ENCODE measurements around the gene TFPT.

The TFPT gene

GRCh38 chr19:54094426-54095000 lies 20.9 kb downstream of the TFPT start:
- no peak for DNase-seq (ENCODE audit: insufficient read length, low spot score)
- FAIRE-seq: no peak

DNA sequence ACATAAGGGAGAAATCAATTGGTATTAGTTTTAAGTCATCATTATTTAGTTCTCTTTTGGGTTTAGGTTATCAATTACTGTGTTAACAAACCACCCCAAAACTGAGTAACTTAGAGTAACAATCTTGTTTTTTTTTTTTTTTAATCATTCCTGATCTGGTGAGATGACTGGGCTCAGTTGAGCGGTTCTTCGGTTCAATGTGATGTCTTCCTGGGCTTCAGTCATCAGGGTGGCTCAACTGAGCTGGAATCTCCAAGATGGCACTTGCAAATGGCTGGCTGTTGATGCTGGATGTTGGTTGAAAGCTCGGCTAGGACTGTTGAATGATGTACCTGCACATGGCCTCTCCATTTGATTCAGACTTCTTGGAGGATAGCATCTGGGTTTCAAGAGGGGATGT lies 31.0 kb downstream of the TFPT start:
- FAIRE-seq (no peak), DNase-seq (ENCODE audit: insufficient read length, low spot score) (no peak)

- DNase-seq (ENCODE audit: insufficient read length, low spot score): no peak
- FAIRE-seq: no peak
These were observed 34.4 kb downstream of the TFPT start, which contains the start of gene TARM1 for GRCh38 chr19:54081032-54081431. Gene TARM1 (minus strand): TSS chr19:54081365. CDS start chr19:54081340, 25 bp downstream.

GRCh38 chr19:54077334-54077733 lies 38.1 kb downstream of the TFPT start:
- FAIRE-seq: no peak
- DNase-seq (ENCODE audit: insufficient read length, low spot score): no peak

- DNase-seq (ENCODE audit: insufficient read length, low spot score) (no peak), FAIRE-seq (no peak)
These were observed 40.6 kb downstream of the TFPT start for GRCh38 chr19:54074851-54075250.

- no peak for DNase-seq (ENCODE audit: insufficient read length, low spot score)
- FAIRE-seq: no peak
These were observed 41.6 kb downstream of the TFPT start for GRCh38 chr19:54073829-54074228.

GRCh38 chr19:54069470-54069869 lies 46.0 kb downstream of the TFPT start:
- no peak for FAIRE-seq

DNA sequence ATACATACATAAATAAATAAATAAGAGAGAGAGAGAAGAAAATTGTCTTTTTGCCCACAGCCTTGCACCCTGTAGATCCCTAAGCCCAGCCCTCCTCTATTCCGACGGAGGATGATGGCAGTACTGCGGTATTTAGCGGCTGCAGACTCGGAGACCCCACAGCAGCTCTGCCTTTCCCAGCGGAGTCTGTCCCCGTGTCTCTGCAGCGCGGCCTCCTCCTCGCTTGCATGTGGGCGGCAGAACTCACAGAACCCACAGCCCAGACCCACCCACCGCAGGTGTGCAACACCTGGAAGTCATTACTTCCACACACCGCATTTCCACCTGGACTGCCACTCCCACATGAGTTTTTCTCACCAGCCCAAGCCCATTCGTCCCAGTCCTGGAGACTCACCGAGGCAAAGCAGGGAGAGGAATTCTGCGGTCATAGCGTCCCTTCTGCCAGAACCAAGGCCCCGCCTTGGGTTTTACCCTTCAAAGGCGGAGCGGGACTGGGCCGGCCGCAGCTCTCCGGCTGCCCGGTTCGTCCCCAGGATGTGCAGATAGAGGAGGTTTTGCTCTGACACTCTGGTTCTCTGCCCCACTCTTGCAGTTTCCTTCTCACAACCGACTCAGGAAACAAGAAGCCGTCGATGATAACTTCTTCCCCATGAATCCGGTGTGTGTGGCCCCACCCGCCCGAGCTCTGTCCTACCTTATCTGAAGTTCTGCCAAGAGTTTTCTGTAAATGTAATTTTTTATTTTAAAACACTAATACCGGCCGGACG lies 51.9 kb downstream of the TFPT start, which contains the start of gene VSTM1:
Gene VSTM1 (minus strand): TSS at position 548 of the 767 bp plus-strand sequence. CDS start 120 bp downstream, at position 428.
- DNase-seq (ENCODE audit: insufficient read length, low spot score) (no peak), FAIRE-seq (no peak)

More at GRCh38 chr19:54069470-54069869, 46.0 kb downstream of the TFPT start:
- DNase-seq (ENCODE audit: insufficient read length, low spot score): no peak

DNA sequence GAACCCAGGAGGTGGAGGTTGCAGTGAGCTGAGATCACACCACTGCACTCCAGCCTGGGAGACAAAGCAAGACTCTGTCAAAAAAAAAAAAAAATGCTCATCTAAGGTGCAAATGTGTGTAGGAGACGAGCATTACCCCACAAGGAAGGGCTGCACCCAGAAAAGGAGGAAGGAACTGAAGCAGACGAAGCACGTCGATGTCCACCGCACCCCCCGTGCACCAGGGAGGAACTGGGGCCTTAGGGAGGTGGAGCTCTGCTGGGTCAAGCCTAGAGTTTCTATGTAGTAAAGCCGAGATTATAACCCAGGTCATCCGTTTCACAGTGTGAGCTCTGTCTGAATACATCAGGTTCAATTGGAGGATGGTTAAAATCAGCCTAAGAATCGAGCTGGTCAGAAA lies 52.8 kb downstream of the TFPT start:
- FAIRE-seq (no peak), DNase-seq (ENCODE audit: insufficient read length, low spot score) (no peak)

Measured in GM19239 (cell line).